Measurements from ENCODE around the gene FOXI1. TPM values are rescaled to one million over a fixed set of nuclear protein-coding genes. Genes with fewer than 3 reads are reported as not detected.

FOXI1 gene
- total RNA-seq, 1 experiment from 2014 or later: not detected

- intact Hi-C loops (cut with micrococcal nuclease; ENCODE audit: unreplicated experiment): no loop called here
- no peak for TF ChIP-seq CTCF (conservative IDR thresholded peaks at IDR 0.05)
- TF ChIP-seq EZH2 (IDR thresholded peaks at IDR 0.05; ENCODE audit: low read depth): no peak
These were observed 27.2 kb upstream of the FOXI1 start for GRCh38 chr5:170078458-170078857.

GRCh38 chr5:170078931-170079330 is 26.8 kb upstream of the FOXI1 start:
- intact Hi-C loops (cut with micrococcal nuclease; ENCODE audit: unreplicated experiment): no loop called here
- Histone ChIP-seq H3F3A (ENCODE audit: insufficient read depth, low read depth) (no peaks in the 10 kb centered on the region), H3K4me3 (no peak overlapping the region), H3K4me1 (replicated peaks; ENCODE audit: insufficient read depth) (no peaks in the 10 kb centered on the region), H3K4me2 (no peak overlapping the region), H2AFZ (no peak overlapping the region), H3K9me2 (ENCODE audit: insufficient read depth) (no peaks in the 10 kb centered on the region), H4K20me1 (ENCODE audit: insufficient read depth) (no peaks in the 10 kb centered on the region), H3K27ac (no peak overlapping the region), H3K36me3 (ENCODE audit: low read depth) (no peaks in the 10 kb centered on the region), H3K27me3 (ENCODE audit: insufficient read depth, low read depth) (no peaks in the 10 kb centered on the region), H3K79me2 (ENCODE audit: low read depth) (no peaks in the 10 kb centered on the region), H3K9me3 (ENCODE audit: insufficient read depth, low read depth) (no peaks in the 10 kb centered on the region)
- DNase-seq: no peak
- TF ChIP-seq EZH2 (IDR thresholded peaks at IDR 0.05; ENCODE audit: low read depth) (no peak), CTCF (conservative IDR thresholded peaks at IDR 0.05) (no peak)
- no TSS peak for BruUV-seq (replicated peaks)
- ChIA-PET CTCF (no interaction called here), POLR2A (ENCODE audit: unreplicated experiment) (no interaction called here)

More at GRCh38 chr5:170078458-170078857, 27.2 kb upstream of the FOXI1 start:
- POLR2A ChIA-PET (ENCODE audit: unreplicated experiment): no interaction called here
- Histone ChIP-seq H3K27ac (no peak overlapping the region), H4K20me1 (ENCODE audit: insufficient read depth) (no peaks in the 10 kb centered on the region), H3K36me3 (ENCODE audit: low read depth) (no peaks in the 10 kb centered on the region), H3F3A (ENCODE audit: insufficient read depth, low read depth) (no peaks in the 10 kb centered on the region), H3K27me3 (ENCODE audit: insufficient read depth, low read depth) (no peaks in the 10 kb centered on the region), H2AFZ (no peak overlapping the region), H3K9me2 (ENCODE audit: insufficient read depth) (no peaks in the 10 kb centered on the region), H3K4me1 (replicated peaks; ENCODE audit: insufficient read depth) (no peaks in the 10 kb centered on the region), H3K4me2 (no peak overlapping the region), H3K4me3 (no peak overlapping the region), H3K9me3 (ENCODE audit: insufficient read depth, low read depth) (no peaks in the 10 kb centered on the region), H3K79me2 (ENCODE audit: low read depth) (no peaks in the 10 kb centered on the region)
- CTCF ChIA-PET: no interaction called here
- no peak for DNase-seq
- no TSS peak for BruUV-seq (replicated peaks)

GRCh38 chr5:170080217-170080616 is 25.5 kb upstream of the FOXI1 start:
- no peak overlapping the region for H3K4me2 ChIP-seq
- no peaks in the 10 kb centered on the region for H3K9me3 ChIP-seq (ENCODE audit: insufficient read depth, low read depth)
- no peaks in the 10 kb centered on the region for H4K20me1 ChIP-seq (ENCODE audit: insufficient read depth)
- no peaks in the 10 kb centered on the region for H3F3A ChIP-seq (ENCODE audit: insufficient read depth, low read depth)
- intact Hi-C loops (cut with micrococcal nuclease; ENCODE audit: unreplicated experiment): no loop called here
- no peaks in the 10 kb centered on the region for H3K36me3 ChIP-seq (ENCODE audit: low read depth)
- no peaks in the 10 kb centered on the region for H3K79me2 ChIP-seq (ENCODE audit: low read depth)
- ChIA-PET CTCF (no interaction called here), POLR2A (ENCODE audit: unreplicated experiment) (no interaction called here)
- H3K9me2 ChIP-seq (ENCODE audit: insufficient read depth): no peaks in the 10 kb centered on the region
- H2AFZ ChIP-seq: no peak overlapping the region
- TF ChIP-seq EZH2 (IDR thresholded peaks at IDR 0.05; ENCODE audit: low read depth) (no peak), CTCF (conservative IDR thresholded peaks at IDR 0.05) (no peak)
- H3K4me1 ChIP-seq (replicated peaks; ENCODE audit: insufficient read depth): no peaks in the 10 kb centered on the region
- H3K27ac ChIP-seq: no peak overlapping the region
- no peaks in the 10 kb centered on the region for H3K27me3 ChIP-seq (ENCODE audit: insufficient read depth, low read depth)
- DNase-seq: no peak
- BruUV-seq (replicated peaks): no TSS peak
- H3K4me3 ChIP-seq: no peak overlapping the region
